Left forelimb (tissue), 1 donor: ENCODE data around the gene MAP2.

Source experiments
- DNase-seq: peaks from one replicate; pipeline ENCODE4 v3.0.0-alpha.2; 2018; ENCODE audit warnings: low spot score

Gene MAP2

DNA sequence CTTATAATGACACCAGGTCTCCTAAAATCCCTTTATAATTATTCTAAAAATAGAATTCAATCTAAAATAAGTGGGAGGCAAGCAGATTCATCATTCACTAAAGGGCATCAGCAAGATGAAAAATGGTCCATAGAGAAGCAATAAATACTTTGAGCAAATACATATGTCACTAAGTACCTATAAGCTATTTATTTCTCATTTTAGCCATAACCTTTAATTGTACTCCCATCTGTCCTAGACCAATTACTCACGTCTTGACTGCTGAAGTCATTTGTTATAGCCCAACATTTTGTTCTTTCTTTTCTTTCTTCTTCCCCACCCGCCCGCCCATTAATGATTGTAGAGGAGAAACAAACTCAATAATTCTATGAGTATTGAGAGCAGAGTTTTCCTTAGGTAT is 105.7 kb downstream of the MAP2 start:
- DNase-seq: no peak

DNA sequence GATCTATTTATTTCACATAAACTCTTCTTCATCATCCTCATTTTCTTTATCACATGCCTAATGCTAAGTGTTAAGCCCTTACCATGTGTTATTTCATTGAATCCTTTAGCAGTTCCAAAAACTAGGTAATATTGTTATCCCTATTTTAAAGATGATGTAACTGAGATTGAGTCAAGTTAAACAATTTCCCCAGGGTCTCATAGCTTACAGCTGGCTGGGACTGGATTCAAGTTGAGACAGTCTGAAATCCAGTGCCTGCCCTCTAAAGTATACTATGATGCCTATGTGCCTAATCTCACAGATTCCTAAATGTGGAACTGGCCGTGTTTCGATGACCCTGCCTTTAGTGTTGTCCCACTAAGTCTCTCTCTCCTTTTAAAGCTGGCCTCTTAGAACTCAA is 108.5 kb downstream of the MAP2 start:
- no peak for DNase-seq

DNA sequence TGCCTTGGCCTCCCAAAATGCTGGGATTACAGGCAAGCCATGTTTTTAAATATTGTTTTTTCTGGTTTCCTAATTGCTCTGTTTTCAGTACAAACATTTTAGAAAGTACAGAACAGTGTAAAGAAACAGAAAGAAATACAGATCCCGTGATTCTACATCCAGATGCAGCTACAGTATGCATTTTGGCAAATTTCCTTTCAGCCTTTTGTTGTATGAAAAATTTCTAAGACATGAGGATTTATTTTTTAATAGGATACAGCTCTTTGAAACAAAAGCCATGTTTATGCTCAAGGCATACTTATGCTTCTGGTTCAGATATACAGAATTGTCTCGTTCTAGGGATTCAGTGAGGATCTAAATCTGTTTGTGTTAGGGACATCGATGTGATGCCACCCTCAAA is 109.5 kb downstream of the MAP2 start:
- DNase-seq: no peak

DNA sequence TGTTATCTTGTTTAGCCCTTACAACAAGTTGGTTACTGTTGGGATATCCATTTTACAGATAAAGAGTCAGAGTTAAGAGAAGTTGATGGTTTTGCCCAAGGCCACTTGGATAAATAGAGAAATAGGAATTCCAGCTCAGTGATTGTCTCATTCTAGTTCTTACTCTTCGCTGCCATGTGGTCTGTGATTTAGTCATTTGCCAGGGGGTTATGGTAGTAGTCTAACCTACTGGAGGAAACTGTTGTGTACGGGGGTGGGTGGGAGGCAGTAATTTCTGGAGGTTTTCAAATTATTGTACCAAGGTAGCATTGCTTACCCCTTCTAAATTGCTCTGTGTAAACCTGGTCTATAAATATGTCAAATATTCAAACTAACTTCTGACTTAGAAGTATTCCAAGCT is 110.4 kb downstream of the MAP2 start:
- no peak for DNase-seq

DNA sequence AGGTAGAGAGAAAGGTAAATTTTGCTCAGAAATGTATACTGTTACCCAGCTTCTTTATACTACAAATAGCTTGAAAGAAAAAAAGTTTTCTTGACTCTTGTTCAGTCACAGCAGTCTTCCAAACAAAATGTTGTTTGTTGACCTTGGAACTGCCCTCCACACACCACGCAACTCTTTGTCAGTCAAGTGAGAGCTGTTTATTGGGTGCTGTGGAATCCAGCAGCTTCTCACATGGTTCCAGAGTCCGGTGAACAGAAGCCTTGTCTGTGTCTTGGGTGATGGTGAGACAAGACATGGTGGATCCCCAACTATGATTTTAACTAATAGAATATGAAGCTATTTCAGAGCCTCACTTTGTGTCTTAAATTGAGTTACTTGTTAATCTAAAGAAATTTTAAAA is 112.5 kb downstream of the MAP2 start:
- DNase-seq: no peak

DNA sequence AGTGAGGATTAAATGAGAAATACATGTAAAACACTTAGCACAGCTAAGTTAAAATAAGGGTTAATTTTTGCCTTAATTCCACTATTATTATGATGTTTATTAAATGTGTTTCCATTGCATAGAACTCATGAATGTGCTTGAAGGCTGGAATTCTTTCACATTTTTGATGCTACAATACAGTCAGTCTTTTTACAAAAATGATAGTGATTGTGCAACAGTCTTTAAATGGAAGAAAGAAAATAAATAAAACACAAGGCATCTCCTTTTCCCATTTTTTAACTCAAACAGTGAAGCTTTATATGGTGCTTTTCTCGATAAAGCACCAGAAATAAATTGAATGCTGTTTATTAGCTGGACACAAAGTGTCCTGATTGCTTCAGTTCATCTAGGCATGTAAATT is 123.9 kb downstream of the MAP2 start:
- DNase-seq: no peak

DNA sequence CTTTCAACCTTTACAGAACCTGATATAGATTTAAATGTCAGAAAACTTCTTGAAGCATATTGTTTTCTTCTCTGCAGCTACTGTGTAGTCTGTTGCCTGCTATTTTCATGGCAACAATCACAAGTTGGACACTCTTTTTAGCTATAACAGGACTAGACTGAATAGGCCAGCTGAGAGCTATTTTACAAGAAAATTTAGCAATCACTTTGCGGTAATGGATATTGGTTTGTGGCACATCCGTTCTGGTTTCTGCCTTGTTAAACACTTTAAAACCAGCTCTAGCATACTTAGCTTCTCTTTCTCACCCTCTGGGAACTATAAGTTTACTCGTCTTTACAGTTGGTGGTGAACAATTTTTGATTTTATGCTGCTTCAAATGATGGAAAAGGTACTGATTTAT is 125.7 kb downstream of the MAP2 start:
- no peak for DNase-seq

DNA sequence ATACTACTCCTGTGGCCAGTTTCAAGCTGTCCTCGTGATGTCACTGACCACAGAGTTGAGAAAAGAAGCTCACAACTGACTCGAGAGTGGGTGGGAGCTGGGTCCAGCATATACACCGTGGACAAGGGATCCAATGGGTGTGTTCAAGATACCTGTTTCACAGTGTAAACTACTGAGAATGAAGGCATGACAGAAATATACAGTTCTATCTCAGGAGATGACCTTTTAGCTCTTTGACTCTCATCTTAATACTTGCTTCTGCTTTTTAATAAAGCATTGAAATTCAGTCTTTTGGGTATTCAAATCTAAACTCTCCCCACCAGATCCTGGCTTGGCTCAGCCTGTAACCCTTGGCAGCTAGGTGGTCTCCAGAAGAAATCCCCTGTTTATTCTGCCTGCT is 130.1 kb downstream of the MAP2 start:
- DNase-seq: no peak

DNA sequence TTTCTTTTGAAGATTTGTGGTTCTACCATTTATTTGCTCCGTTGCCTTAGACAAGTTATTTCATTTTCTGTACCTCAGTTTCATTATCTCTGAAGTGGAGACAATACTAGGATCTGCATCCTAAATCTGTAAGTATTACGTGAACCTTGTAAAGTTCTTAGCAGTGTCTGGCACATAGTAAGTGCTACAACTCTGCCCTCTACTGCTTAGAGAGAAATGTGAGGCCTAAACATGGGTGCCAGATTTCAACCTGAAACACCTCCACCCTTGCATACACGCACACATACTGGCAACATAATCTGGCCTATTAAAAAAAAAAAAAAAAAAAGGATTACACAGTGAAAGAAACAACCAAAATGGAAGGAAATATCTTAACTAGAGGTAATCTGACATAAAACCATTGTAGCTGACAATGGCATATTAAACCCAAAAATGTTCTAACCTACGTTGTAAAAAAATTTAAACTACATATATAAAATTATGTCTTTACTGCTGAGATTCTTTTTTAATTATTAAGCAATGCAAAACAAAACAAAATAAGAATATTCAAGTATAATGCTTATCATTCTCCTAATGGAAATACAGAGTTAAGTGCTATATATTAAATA is 132.6 kb downstream of the MAP2 start:
- no peak for DNase-seq

DNA sequence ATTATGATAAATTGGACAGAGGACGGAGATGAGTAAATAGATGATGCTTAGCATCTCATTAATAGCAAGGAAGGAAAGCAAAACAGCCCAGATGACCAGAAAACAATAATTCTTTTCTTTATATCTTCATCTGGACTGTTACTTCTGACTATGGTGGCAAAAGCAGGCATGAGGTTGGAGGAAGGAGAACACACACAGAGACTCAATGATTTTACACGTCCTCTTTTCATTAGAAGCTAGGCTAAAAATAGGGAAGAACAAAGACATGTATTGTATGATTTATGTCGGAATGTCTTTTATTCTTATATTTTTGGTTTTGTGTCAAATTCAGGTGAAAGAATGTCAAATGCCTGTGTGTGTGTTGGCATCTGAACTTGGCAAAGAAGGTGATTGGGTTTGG is 137.1 kb downstream of the MAP2 start:
- no peak for DNase-seq

DNA sequence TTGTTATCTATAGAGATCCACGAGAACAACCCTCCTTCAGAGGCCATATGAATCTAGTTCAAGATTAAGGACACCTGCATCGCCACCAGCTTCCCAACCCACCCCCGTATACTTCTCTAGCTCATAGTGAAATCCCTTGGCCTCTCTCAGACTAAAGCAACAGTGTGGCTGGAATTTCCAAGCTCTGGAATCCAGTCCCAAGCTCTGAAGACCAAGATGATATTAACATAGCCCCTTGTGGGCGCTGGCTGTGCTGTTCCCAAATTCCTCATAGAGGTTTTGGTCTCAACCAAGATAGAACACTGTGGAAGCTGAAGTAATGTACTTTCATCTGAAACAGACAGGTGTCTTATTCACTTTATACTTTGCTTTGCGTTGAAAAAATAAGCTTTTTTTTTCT is 139.6 kb downstream of the MAP2 start:
- DNase-seq: no peak

DNA sequence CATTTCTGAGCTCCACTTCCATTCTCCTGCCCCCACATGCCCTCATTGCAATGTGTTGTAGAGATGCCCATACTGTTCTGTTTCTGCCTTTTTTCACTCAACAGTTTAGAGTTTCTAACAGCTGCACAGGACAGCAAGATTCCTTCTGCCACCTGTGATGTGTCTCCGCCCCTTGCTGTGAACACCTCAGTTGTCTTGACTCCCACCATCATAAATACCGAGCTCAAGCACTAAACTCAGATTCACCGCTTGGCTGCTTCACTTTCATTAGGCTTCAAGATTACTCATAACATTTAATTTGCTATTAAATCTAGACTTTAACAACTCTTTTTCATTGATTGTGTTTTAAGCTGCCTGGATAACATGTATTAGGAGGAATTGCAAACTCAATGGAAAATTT is 141.0 kb downstream of the MAP2 start:
- no peak for DNase-seq

DNA sequence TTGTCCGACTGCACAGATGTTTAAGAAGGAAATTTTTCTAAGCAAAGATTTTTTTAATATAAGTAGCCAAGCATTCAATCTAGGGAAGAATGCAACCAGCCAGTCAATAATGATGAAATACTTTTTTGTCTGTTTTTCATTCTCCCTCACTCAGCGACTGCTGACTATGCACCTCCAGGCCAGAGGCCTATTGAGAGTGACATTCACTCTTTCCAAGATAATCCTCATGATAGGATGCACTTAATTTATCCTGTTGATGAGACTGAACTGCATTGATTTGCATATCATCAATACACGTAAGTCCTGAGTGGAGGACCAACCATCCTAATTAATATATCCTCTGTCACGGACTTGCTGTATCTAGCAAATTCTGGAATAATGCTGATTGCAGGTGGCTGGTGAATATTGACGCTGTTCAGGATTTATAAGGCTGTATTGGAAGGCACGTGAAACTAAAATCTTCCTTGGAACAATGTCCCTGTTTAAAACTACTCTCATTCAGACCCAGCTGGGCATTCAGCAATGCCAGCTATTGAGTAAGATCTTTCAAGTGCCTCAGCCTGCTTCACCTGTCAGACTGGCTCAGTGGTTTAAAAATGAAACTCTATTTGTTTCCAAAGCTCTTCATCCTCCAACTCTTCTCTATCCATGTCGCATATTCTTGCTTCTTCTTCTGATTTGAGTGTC is 142.2 kb downstream of the MAP2 start:
- DNase-seq: no peak

DNA sequence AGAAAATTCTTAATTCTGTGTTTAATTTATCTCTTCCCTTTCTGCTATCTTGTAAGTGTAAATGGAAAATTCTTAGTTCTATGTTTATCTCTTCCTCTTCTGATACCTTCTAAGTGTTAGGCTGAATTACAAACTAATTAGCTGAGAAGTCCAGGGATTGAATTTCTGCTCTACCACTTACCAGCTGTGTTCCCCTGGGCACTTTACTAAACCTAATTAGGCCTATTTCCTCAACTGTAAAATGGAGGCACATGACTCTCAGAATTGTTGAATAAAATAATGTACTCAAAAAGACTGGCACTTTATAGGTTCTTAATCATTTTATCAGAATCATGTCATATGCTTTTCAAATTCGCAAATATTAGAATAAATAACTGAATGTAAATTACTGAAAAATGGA is 146.3 kb downstream of the MAP2 start:
- DNase-seq: no peak

DNA sequence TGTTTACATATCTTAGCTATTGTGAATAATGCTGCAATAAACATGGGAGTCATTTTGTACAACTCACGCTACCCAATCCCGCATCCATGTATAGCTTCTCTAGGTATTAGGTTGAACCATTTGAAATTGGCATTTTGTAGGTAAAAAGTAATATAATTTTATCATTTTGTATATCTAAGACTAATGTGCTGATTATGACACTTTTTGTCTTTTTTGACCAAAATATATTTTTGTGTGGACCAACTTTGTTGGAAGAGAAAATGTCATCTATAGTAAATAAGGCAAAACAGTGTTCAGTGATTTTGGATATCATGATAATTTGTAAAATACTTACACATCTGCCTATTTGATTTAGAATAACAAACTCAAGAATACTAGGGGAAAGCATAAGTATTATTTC is 150.7 kb downstream of the MAP2 start:
- no peak for DNase-seq

DNA sequence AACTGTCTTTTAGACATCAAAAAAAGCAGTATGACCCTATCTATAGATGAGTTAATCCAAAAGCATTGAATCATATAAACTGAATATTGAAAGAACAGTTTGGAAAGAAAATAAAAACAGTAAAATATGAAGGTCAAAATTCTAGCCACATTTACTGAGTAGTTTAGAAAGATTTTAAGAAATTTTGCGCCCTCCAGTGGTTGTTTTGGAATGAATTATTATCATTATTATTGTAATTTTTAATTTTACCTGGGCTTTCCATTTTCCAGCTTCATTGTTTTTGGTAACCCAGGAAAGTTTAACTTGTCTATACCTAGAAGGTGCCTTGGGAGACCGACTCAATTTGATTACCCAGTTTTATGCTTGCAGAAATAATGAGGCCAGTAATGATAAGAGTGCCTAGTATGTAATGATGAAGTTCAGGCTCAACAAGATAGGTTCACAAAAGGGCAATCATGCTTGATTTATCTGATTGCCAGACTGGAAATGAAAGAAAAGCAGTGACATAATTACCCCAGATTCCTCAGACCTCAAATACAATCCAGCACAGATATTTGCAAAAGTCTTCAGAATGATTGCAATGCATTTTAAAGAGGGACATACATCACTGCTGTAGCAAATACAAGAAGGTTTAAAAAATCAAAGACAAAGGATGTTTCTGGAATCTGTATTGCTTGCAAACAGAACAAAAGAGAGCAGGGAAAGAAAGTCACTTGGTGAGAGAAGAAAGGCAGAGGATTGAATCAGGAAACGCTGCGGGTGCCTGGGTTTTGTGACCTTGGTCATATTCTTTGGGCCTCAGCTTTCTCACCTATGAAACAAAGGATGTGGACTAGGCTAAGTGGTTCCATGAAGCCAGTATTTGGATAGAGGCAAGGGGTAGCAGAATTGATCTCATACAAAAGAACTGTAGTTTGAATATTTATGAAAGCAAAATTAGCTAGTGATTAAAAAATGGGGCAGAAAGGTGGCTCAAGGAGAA is 153.8 kb downstream of the MAP2 start:
- DNase-seq: no peak

DNA sequence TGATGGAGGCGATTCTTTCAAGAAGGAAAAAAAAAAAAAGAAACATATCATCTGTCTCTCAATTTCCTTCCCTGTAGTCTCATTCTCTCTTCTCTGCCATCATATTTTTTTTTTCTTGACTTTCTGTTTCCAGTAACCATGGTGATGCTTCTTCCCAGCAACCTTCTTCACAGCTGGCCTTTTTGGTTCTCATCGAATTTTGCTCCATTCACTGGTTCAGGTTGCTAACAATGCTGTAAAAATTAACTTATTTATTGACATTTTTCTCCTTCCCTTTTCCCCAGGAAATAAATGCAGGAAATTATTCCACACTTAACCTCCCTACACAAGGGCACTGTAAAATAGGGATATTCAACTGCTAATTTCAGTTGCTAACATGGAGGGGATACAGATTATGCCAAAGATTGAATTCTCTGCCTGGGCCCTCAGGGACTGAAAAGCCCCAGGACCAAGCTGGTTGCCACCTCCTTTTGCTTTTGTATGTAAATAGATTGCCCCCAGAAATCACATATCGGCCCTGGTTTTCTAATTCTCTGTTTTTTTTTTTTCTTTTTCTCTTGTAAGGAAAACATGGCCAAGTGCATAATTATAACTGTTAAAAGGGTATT is 154.7 kb downstream of the MAP2 start:
- DNase-seq: no peak

DNA sequence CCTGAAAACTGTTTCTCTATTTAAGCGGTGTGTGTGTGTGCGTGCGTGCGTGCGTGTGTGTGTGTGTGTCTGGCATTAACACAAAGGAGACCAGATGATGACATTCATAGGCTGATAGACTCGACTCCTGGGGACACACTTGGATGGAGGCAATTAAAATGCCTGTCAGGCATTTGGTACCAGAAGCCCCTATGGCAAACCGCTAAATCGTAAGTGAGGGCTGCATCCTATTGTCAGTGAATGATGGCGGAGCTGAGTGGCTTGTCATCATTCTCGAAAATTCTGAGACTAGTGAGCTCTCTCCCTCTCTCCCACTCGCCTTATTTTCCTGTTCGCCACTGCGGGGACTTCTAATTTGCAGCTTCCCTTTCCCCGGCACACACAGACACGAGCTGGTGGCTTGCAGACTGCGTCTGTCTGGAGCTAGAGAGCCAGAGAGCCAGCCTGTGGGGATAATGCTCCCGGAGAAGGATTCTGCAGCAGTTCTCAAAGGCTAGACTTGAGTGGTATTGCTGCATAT is 155.4 kb downstream of the MAP2 start:
- DNase-seq: peak; percentile 65

DNA sequence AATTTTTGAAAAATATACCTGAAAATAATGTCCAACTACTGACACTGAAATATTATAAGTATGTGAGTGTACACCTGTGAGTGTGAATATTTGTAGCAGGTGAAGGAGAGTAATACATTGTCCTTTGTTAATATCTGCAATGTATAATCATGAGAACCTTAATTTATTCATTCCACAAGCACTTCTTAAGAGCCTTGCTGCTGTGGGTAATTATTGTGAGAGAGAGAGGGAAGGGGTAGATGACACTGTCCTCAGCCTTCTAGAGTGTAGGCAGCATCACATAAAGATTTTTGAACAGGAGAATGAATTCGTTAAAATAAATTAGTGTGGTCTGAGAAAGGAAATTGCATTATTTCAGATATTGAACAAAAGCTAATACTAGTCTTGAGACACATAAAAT is 157.2 kb downstream of the MAP2 start:
- DNase-seq: no peak

DNA sequence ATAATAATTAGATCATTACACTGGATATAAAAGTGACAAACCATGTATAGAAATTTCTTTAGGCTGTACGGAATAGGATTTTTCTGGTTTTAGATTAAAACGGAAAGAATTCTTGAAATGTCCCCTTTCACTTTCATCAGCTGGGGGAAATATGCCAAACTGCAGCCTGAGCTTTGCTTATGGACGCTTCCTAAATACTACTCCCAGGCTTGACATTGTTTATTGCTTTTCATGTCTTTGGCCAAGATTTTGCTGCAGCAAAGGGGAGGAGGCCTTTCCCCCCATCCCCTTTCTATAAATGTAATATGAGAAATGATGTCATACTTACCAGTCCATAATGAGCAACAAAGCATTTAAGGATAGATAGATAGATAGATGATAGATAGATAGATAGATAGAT is 158.4 kb downstream of the MAP2 start:
- DNase-seq: no peak

DNA sequence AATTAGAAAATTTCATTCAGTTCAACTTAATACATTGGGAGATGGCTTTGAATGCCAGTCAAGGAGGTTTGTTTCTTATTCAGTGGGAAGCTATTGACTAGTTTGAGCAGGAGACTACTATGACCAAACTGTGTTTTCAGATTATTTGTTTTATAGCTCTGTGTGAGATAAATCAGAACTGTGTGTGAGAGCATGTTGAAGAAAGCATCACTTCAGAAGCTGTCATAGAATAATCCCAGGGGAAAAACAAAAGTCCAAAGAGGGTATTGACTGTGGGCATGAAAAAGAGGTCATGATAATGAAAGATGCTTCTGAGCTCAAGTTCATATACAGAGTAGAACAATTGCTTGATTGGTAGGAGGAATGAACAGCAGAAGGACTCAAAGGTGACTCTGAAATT is 160.6 kb downstream of the MAP2 start:
- DNase-seq: no peak

DNA sequence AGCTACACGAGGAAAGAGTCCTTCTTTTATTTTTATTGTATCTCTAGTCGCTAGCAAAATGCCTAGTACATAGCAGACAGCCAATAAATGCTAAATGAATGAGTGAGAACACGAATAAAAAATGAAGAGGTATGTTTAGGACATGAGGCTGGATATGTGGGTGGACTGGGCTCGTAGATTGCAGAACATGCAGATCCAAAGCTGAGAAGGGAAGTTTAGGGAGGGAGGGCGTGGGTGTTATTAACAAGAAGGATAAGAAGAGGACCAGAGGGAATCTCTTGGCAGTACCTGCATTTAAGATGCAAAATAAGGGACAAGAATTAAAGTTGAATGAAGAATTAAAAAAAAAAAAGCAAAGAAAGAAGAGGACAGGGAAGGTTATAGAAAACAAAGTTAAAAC is 161.1 kb downstream of the MAP2 start:
- DNase-seq: no peak
